OCI-LY7 (cell line): Measurements from ENCODE around the gene WDR17.

Source experiments
- CTCF ChIP-seq: fragments of 200-600 bp; sonication (generic); conservative IDR thresholded peaks from 2 replicates; pipeline ENCODE4 v1.5.1; 2014; ENCODE audit warnings: mild to moderate bottlenecking, antibody characterized with exemption, low read length, moderate library complexity, mixed read lengths
- EZH2phosphoT487 ChIP-seq: fragments of 200-600 bp; sonication (generic); IDR thresholded peaks from 2 replicates; pipeline ENCODE4 v1.6.1; 2018; ENCODE audit warnings: low read depth, borderline replicate concordance, mild to moderate bottlenecking, mixed run types, antibody characterized with exemption, low read length, moderate library complexity, mixed read lengths

- TF ChIP-seq CTCF: no peak
- TF ChIP-seq EZH2phosphoT487: no peak
Measured at GRCh38 chr4:176150704-176151103, 85.1 kb downstream of the WDR17 start.
